ENCODE results near the gene MPPED2. TPM values are rescaled to one million over a fixed set of nuclear protein-coding genes. Genes with fewer than 3 reads are reported as not detected.

Gene MPPED2
- total and polyA plus RNA-seq, 10 of the 15 experiments (the other 5 are each of a cell fraction or from before 2014, with no cell fraction given) = not detected

GRCh38 chr11:30496935-30497334, 89.2 kb downstream of the MPPED2 start (continued):
- TF ChIP-seq PKNOX1 (IDR thresholded peaks at IDR 0.05) = no peak
- no peak for TF ChIP-seq RELA (IDR thresholded peaks at IDR 0.05; ENCODE audit: borderline replicate concordance, partially characterized antibody)
- no peak for TF ChIP-seq PBX3 (IDR thresholded peaks at IDR 0.05; ENCODE audit: insufficient replicate concordance, low read depth, low read length)
- TF ChIP-seq RUNX3 (IDR thresholded peaks at IDR 0.05; ENCODE audit: low read length) = no peak
- TF ChIP-seq ZNF24 (IDR thresholded peaks at IDR 0.05) = no peak
- TF ChIP-seq NFYB (IDR thresholded peaks at IDR 0.05; ENCODE audit: insufficient read depth, low read depth, low read length) = no peak
- no peak for TF ChIP-seq NFIC (IDR thresholded peaks at IDR 0.05; ENCODE audit: low read depth, low read length)
- TF ChIP-seq HSF1 (IDR thresholded peaks at IDR 0.05; ENCODE audit: low read depth, low read length) = no peak
- no peak for TF ChIP-seq CREB1 (IDR thresholded peaks at IDR 0.05; ENCODE audit: low read depth)
- TF ChIP-seq CEBPZ (IDR thresholded peaks at IDR 0.05; ENCODE audit: low read depth, low read length) = no peak

Measured in GM12878 (cell line).